B cell (primary cell): Measurements from ENCODE around the gene RBM42.

Source experiments
- CTCF ChIP-seq: fragments of 200-600 bp; IDR thresholded peaks from one replicate; pipeline ENCODE4 v1.8.0; 2022; ENCODE audit warnings: antibody characterized with exemption, mild to moderate bottlenecking
- EZH2 ChIP-seq: IDR thresholded peaks from 2 replicates; pipeline ENCODE4 v1.6.1; 2012; ENCODE audit warnings: borderline replicate concordance, low read depth, mild to moderate bottlenecking, moderate library complexity, low read length; ENCODE audit not compliant: insufficient read depth, poor library complexity, severe bottlenecking

GRCh38 chr19:35612224-35612558 lies 16.6 kb upstream of the RBM42 start:
- no peak for TF ChIP-seq CTCF
- no peak for TF ChIP-seq EZH2
